Trophoblast cell (in vitro differentiated cells and primary cell): ENCODE results near the gene USH2A.

Experiments
- DNase-seq, 2 donors: peaks; one replicate each; pipeline ENCODE4 v3.0.0-alpha.2; 2016
- H2AFZ ChIP-seq: 2 replicates; pipeline ENCODE4 v1.6.1; 2013; ENCODE audit warnings: low read length, moderate library complexity, mild to moderate bottlenecking; ENCODE audit not compliant: insufficient read depth, poor library complexity
- H2AK5ac ChIP-seq: 2 replicates; pipeline ENCODE4 v1.6.1; 2013; ENCODE audit warnings: mild to moderate bottlenecking, low read length
- H2BK120ac ChIP-seq: 2 replicates; pipeline ENCODE4 v1.6.1; 2013; ENCODE audit warnings: low read length, mild to moderate bottlenecking, moderate library complexity; ENCODE audit not compliant: insufficient read depth, poor library complexity
- H2BK12ac ChIP-seq: 2 replicates; pipeline ENCODE4 v1.6.1; 2013; ENCODE audit warnings: mild to moderate bottlenecking, low read length, moderate library complexity
- H2BK5ac ChIP-seq: 2 replicates; pipeline ENCODE4 v1.6.1; 2013; ENCODE audit warnings: low read length, low read depth, moderate library complexity, mild to moderate bottlenecking; ENCODE audit not compliant: poor library complexity
- H3K14ac ChIP-seq: 2 replicates; pipeline ENCODE4 v1.6.1; 2013; ENCODE audit warnings: mild to moderate bottlenecking, low read length
- H3K18ac ChIP-seq: 2 replicates; pipeline ENCODE4 v1.6.1; 2013; ENCODE audit warnings: mild to moderate bottlenecking, low read length
- H3K23ac ChIP-seq: 2 replicates; pipeline ENCODE4 v1.6.1; 2013; ENCODE audit warnings: low read length
- H3K27ac ChIP-seq: 2 replicates; pipeline ENCODE4 v1.5.1; 2013; ENCODE audit warnings: low read depth, mild to moderate bottlenecking, inconsistent platforms, low read length, moderate library complexity
- H3K27me3 ChIP-seq: 2 replicates; pipeline ENCODE4 v1.6.1; 2013; ENCODE audit warnings: inconsistent platforms, mild to moderate bottlenecking, low read length, moderate library complexity; ENCODE audit not compliant: insufficient read depth
- H3K36me3 ChIP-seq, 2 experiments: 1 replicate in 1 of 2; 2 replicates in 1 of 2; pipeline ENCODE4 v1.6.1; 2013; ENCODE audit warnings: low read length in 2 of 2, mild to moderate bottlenecking in 2 of 2, moderate library complexity in 1 of 2; ENCODE audit not compliant: insufficient read depth in 2 of 2, control insufficient read depth in 1 of 2
- H3K4ac ChIP-seq: 2 replicates; pipeline ENCODE4 v1.6.1; 2013; ENCODE audit warnings: low read depth, mild to moderate bottlenecking, low read length, moderate library complexity
- H3K4me1 ChIP-seq, 2 experiments: 1 replicate in 1 of 2; 2 replicates in 1 of 2; pipeline ENCODE4 v1.6.1; 2013; ENCODE audit warnings: low read length in 2 of 2, mild to moderate bottlenecking in 2 of 2, moderate library complexity in 1 of 2; ENCODE audit not compliant: insufficient read depth in 2 of 2, control insufficient read depth in 1 of 2
- H3K4me2 ChIP-seq: 2 replicates; pipeline ENCODE4 v1.6.1; 2013; ENCODE audit warnings: inconsistent platforms, mild to moderate bottlenecking, low read length, moderate library complexity
- H3K4me3 ChIP-seq: 2 replicates; pipeline ENCODE4 v1.5.1; 2013; ENCODE audit warnings: mild to moderate bottlenecking, low read depth, low read length, inconsistent platforms
- H3K79me1 ChIP-seq: one replicate; pipeline ENCODE4 v1.6.1; 2013; ENCODE audit warnings: low read length
- H3K79me2 ChIP-seq: 2 replicates; pipeline ENCODE4 v1.6.1; 2013; ENCODE audit warnings: low read length, mild to moderate bottlenecking; ENCODE audit not compliant: control insufficient read depth, insufficient read depth, poor library complexity
- H3K9ac ChIP-seq: 2 replicates; pipeline ENCODE4 v1.6.1; 2013; ENCODE audit warnings: mild to moderate bottlenecking, low read length
- H3K9me3 ChIP-seq: 2 replicates; pipeline ENCODE4 v1.6.1; 2013; ENCODE audit warnings: low read depth, mild to moderate bottlenecking, control low read depth, inconsistent platforms, low read length; ENCODE audit not compliant: insufficient read depth
- H4K12ac ChIP-seq: 2 replicates; pipeline ENCODE4 v1.6.1; 2013; ENCODE audit warnings: low read depth, mild to moderate bottlenecking, low read length, moderate library complexity
- H4K8ac ChIP-seq: 2 replicates; pipeline ENCODE4 v1.6.1; 2013; ENCODE audit warnings: low read depth, mild to moderate bottlenecking, low read length, moderate library complexity
- H4K91ac ChIP-seq: one replicate; pipeline ENCODE4 v1.6.1; 2013; ENCODE audit warnings: low read depth, mild to moderate bottlenecking, low read length, moderate library complexity
- WGBS: extraction: QIAGEN DNeasy Blood & Tissue Kit; methylation state at CpG from one replicate; pipeline ENCODE4 v1.1.7; 2013; ENCODE audit warnings: missing lambda C conversion rate; ENCODE audit not compliant: insufficient read length, insufficient coverage; ENCODE audit errors: extremely low coverage; 5-methylcytosine and 5-hydroxymethylcytosine counted together

Gene USH2A

DNA sequence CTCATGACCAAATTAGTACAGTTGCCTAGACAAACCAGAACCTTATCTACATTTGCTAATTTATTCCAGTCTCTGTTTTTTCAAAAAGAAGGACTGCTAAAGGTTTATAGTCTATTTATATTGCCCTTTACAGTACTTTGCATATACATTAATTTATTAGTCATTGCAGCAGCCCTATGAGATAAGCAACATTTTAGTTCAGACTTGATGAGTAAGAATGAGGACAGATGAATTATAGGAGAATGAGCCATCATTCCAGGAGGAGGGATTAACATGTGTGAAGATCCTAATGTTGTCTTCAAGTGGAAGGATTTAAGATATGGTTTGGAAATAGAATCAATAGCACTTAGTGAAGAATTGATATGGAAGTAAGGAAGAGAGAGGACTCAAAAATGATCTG is 703.7 kb downstream of the USH2A start:
- H4K8ac ChIP-seq: no peak overlapping the region
- no peak overlapping the region for H2AFZ ChIP-seq
- no peak for DNase-seq
- no peak overlapping the region for H4K91ac ChIP-seq
- H3K23ac ChIP-seq: no peak overlapping the region
- no peaks in the 10 kb centered on the region for H3K79me1 ChIP-seq
- no peaks in the 10 kb centered on the region for H3K9me3 ChIP-seq
- no peaks in the 10 kb centered on the region for H3K4me1 ChIP-seq
- no peak overlapping the region for H2BK5ac ChIP-seq
- no peaks in the 10 kb centered on the region for H3K27me3 ChIP-seq
- H3K14ac ChIP-seq: no peak overlapping the region
- H3K27ac ChIP-seq: no peak overlapping the region
- no peak overlapping the region for H2AK5ac ChIP-seq
- H2BK120ac ChIP-seq: no peak overlapping the region
- H3K9ac ChIP-seq: no peak overlapping the region
- no peak overlapping the region for H3K4ac ChIP-seq
- H3K36me3 ChIP-seq: no peaks in the 10 kb centered on the region
- H3K18ac ChIP-seq: no peak overlapping the region
- no peak overlapping the region for H3K4me3 ChIP-seq
- no peak overlapping the region for H2BK12ac ChIP-seq
- no peak overlapping the region for H4K12ac ChIP-seq
- H3K79me2 ChIP-seq: no peaks in the 10 kb centered on the region
- H3K4me2 ChIP-seq: no peak overlapping the region

DNA sequence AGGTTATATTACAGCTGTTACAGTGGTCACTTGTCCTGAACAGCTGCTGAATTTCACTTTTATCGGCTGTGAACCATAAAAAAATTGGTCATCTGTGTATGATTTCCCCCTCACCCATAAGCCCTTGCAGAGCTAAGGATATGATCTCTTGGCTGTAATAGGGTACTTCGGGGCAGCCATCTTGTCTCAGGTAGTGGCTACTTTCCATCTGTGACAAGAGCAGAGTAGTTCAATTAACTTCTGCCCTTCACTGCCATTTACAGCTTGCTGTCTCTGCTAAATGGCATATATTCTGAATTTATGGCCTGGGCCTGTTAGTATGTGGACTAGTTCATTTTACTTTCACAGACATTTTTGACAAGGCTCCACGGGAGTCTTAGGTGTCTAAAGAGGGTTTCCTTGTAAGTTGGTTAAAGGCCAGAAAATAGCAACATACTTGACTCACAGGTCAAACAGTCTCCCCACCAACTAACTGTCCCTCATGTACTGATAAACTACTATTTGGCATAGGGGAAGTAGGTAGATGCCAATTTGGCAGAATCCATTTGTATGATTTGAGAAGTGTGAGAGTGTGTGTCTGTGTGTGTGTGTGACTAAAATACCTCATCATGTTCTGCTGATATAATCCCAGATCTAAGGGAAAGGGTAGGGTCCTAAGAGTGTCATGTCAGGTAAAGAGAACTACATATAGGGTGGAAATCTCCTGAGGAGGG is 704.5 kb downstream of the USH2A start:
- Histone ChIP-seq H2BK5ac (no peak overlapping the region), H3K79me2 (no peaks in the 10 kb centered on the region), H3K27me3 (no peaks in the 10 kb centered on the region), H3K79me1 (no peaks in the 10 kb centered on the region), H2AK5ac (no peak overlapping the region), H2AFZ (no peak overlapping the region), H3K4ac (no peak overlapping the region), H3K9me3 (no peaks in the 10 kb centered on the region), H2BK120ac (no peak overlapping the region), H3K14ac (no peak overlapping the region), H3K4me1 (no peaks in the 10 kb centered on the region), H3K9ac (no peak overlapping the region), H3K36me3 (no peaks in the 10 kb centered on the region), H3K27ac (no peak overlapping the region), H4K12ac (no peak overlapping the region), H4K91ac (no peak overlapping the region), H3K23ac (no peak overlapping the region), H3K18ac (no peak overlapping the region), H3K4me3 (no peak overlapping the region), H2BK12ac (no peak overlapping the region), H3K4me2 (no peak overlapping the region), H4K8ac (no peak overlapping the region)
- no CpG with 5 or more reads among the region's 3 CpGs for WGBS
- DNase-seq: no peak

DNA sequence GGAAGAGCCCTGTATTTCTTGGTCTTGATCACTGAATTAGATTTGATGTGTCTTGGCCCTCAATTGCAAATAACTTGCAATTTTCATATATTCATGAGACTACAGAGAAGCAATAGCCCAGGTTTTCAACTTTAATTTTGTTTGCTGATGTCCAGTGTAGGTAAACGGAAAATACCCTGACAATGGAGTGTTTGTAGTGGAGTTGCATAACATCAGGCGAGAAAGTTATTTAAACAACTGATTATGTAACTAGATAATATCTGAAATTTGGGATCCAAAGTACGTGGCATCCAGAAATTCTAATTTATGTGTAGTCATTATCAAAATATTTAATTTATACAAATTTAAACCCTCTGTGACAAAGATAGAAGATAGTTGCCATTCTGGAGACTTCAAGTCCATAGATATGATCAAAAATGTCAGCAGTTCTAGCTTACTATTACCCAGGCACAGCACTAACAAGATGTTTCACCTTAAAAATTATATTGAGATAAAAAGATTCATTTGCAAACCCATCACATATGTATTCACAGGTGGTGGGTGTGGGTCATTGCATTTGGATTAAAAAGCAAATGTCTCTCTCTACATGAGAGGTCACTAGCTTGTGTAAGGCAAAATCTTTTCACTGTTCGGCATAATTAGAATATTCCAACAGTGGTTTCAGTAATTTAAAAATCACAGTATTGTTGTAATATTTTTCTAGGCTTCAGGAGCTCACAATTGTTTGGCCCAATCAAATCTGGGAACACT is 705.4 kb downstream of the USH2A start:
- no CpG with 5 or more reads among the region's 4 CpGs for WGBS
- H3K36me3 ChIP-seq: no peaks in the 10 kb centered on the region

DNA sequence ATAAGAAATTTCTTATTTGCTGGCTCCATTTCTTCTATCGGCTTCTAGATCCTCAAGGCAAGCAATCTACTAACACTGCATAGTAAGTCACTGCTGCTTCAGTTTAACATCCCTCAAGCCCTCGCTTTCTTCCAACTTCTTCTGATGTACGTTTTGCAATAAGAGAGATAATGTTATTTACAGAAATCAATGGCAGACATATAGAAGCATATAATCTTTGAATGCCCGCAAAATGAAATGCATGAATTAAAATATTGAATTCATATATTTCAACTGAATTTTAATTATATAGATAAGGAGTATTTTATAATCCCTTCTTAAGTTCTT is 712.4 kb downstream of the USH2A start:
- H3K4me2 ChIP-seq: no peak overlapping the region
- WGBS: no CpG with 5 or more reads among the region's 4 CpGs

More for the DNA sequence above, 705.4 kb downstream of the USH2A start:
- no peak overlapping the region for H2BK5ac ChIP-seq
- no peak overlapping the region for H3K18ac ChIP-seq
- H3K4ac ChIP-seq: no peak overlapping the region
- peak in 1 of 2 donors; percentile 16 for DNase-seq
- no peak overlapping the region for H4K12ac ChIP-seq
- no peak overlapping the region for H2AFZ ChIP-seq
- no peak overlapping the region for H2BK12ac ChIP-seq
- H3K23ac ChIP-seq: no peak overlapping the region
- H2AK5ac ChIP-seq: no peak overlapping the region
- H3K27me3 ChIP-seq: no peaks in the 10 kb centered on the region
- no peak overlapping the region for H4K91ac ChIP-seq
- H3K4me2 ChIP-seq: no peak overlapping the region
- H4K8ac ChIP-seq: no peak overlapping the region
- no peaks in the 10 kb centered on the region for H3K9me3 ChIP-seq
- no peaks in the 10 kb centered on the region for H3K4me1 ChIP-seq
- no peak overlapping the region for H3K27ac ChIP-seq
- no peak overlapping the region for H3K4me3 ChIP-seq
- no peaks in the 10 kb centered on the region for H3K79me2 ChIP-seq
- no peak overlapping the region for H3K14ac ChIP-seq
- H2BK120ac ChIP-seq: no peak overlapping the region
- no peaks in the 10 kb centered on the region for H3K79me1 ChIP-seq
- H3K9ac ChIP-seq: no peak overlapping the region

More for the DNA sequence above, 712.4 kb downstream of the USH2A start:
- Histone ChIP-seq H3K36me3 (no peaks in the 10 kb centered on the region), H3K79me2 (no peaks in the 10 kb centered on the region), H3K9me3 (no peaks in the 10 kb centered on the region), H3K9ac (no peak overlapping the region), H3K27ac (no peak overlapping the region), H3K18ac (no peak overlapping the region), H3K4me1 (no peaks in the 10 kb centered on the region), H4K91ac (no peak overlapping the region), H3K79me1 (no peaks in the 10 kb centered on the region), H4K12ac (no peak overlapping the region), H2AFZ (no peak overlapping the region), H3K14ac (no peak overlapping the region), H2BK12ac (no peak overlapping the region), H3K23ac (no peak overlapping the region), H3K27me3 (no peaks in the 10 kb centered on the region), H4K8ac (no peak overlapping the region), H2BK5ac (no peak overlapping the region), H2BK120ac (no peak overlapping the region), H3K4me3 (no peak overlapping the region), H2AK5ac (no peak overlapping the region), H3K4ac (no peak overlapping the region)
- no peak for DNase-seq
